HCT116 (cell line): ENCODE results near the gene SNAPC4.

Experiments
- CTCF ChIP-seq, 3 experiments: fragments of 200-600 bp in 1 of 3; sonication (generic) in 1 of 3; IDR thresholded peaks in 2 of 3; conservative IDR thresholded peaks in 1 of 3; 2 replicates each; pipeline ENCODE4 v1.5.1; 2012 to 2017; ENCODE audit warnings: low read depth in 2 of 3, low read length in 2 of 3, antibody characterized with exemption in 1 of 3, borderline replicate concordance in 1 of 3, control low read depth in 1 of 3, mild to moderate bottlenecking in 1 of 3, mixed read lengths in 1 of 3, mixed run types in 1 of 3, moderate library complexity in 1 of 3; ENCODE audit not compliant: insufficient read depth in 1 of 3
- EGR1 ChIP-seq: IDR thresholded peaks from 2 replicates; pipeline ENCODE4 v1.6.1; 2012; ENCODE audit warnings: low read depth
- POLR2A ChIP-seq: IDR thresholded peaks from 2 replicates; pipeline ENCODE4 v1.7.0; 2011; ENCODE audit warnings: borderline replicate concordance; ENCODE audit not compliant: insufficient read depth, insufficient read length; ENCODE audit errors: extremely low read depth
- POLR2AphosphoS5 ChIP-seq: IDR thresholded peaks from 2 replicates; pipeline ENCODE4 v1.6.1; 2011; ENCODE audit warnings: mild to moderate bottlenecking, low read depth, low read length, moderate library complexity
- SP1 ChIP-seq: IDR thresholded peaks from 2 replicates; pipeline ENCODE4 v1.6.1; 2012; ENCODE audit warnings: low read depth

DNA sequence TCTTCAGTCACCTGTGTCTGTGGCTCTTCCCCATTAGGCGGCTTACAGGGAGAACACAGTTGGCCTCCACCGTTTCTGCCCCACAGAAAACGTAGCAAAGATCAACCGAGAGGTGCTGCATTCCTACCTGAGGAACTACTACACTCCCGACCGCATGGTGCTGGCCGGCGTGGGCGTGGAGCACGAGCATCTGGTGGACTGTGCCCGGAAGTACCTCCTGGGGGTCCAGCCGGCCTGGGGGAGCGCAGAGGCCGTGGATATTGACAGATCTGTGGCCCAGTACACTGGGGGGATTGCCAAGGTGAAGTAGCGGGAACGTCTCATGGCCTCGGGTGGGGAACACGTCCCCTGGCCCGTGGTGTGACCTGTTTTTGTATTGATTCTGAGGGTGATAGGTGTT is 16.9 kb upstream of the SNAPC4 start:
- TF ChIP-seq POLR2A (no peak), CTCF (IDR thresholded peaks at IDR 0.05 in 2 of 3, conservative IDR thresholded peaks at IDR 0.05 in 1 of 3; ENCODE audit: borderline replicate concordance in 1 of 3, insufficient read depth in 1 of 3, low read depth in 2 of 3, low read length in 2 of 3) (no peak), POLR2AphosphoS5 (no peak), EGR1 (no peak), SP1 (no peak)
